ENCODE results near the gene LGALS9. TPM values are rescaled to one million over a fixed set of nuclear protein-coding genes. Genes with fewer than 3 reads are reported as not detected.
A peak's percentile ranks its signal among the peaks of the same experiment; 100 is the strongest.
"Not testable (repeated sequence)": the region's sequence is repeated elsewhere in the genome, so short reads cannot be mapped to it uniquely, and the experiment has no call there.

The LGALS9 gene
- total and polyA plus RNA-seq, 2 donors (not counting 3 experiments of a cell fraction or from before 2014, with no cell fraction given), result 52.4 to 65.2 TPM

DNA sequence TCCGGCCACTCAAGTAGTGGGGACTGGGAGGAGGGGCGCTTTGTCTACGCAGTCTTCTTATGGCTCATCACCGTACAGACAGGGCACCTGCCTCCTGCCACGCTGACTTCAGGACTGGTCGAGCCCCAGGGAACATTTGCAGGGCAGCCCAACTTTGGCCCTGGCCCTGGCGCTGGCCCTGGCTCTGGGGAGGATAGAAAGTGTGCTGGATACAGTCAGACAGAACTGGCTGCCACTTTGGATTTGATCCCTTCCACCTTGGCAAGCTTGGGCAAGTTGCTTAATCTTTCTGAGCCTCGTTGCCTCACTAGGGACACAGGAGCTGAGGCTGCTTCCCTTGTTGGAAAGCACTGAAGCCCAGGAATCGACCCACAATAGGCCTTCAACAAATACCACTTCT is 13.6 kb downstream of the LGALS9 start:
- Histone ChIP-seq H2AFZ (ENCODE audit: low read depth, low read length) (no peak overlapping the region), H3K4me3 (replicated peaks in 1 of 3; ENCODE audit: insufficient read depth in 1 of 3, low read depth in 1 of 3, low read length in 3 of 3) (no peak overlapping the region), H3K9ac (replicated peaks; ENCODE audit: extremely low read depth, insufficient read depth, low read length) (no peak overlapping the region), H3K4me1 (ENCODE audit: control insufficient read depth, extremely low read depth, insufficient read depth, low read length) (no peaks in the 10 kb centered on the region), H3K9me3 (replicated peaks; ENCODE audit: control insufficient read depth, insufficient read depth, low read length) (no peaks in the 10 kb centered on the region), H3K27me3 (ENCODE audit: control insufficient read depth in 2 of 2, insufficient read depth in 2 of 2, low read length in 2 of 2) (no peaks in the 10 kb centered on the region), H3K4me2 (ENCODE audit: insufficient read depth, low read length) (no peak overlapping the region), H3K27ac (ENCODE audit: insufficient read depth, low read depth, low read length) (no peak overlapping the region), H3K79me2 (ENCODE audit: control insufficient read depth, insufficient read depth, low read length) (no peaks in the 10 kb centered on the region), H3K36me3 (ENCODE audit: control insufficient read depth in 2 of 2, extremely low read depth in 1 of 2, insufficient read depth in 2 of 2, low read length in 2 of 2) (peaks cover 0 to 2% of the 10 kb centered on the region in 2 experiments), H3K9me1 (replicated peaks; ENCODE audit: control insufficient read depth, extremely low read depth, insufficient read depth, low read length) (no peaks in the 10 kb centered on the region), H4K20me1 (replicated peaks; ENCODE audit: control insufficient read depth, extremely low read depth, insufficient read depth, low read length) (no peaks in the 10 kb centered on the region)
- dilution Hi-C loops (cut with MboI; ENCODE audit: extremely low pct_ligation_motif_present, low sequenced_read_pairs), result no loop called here
- DNase-seq (ENCODE audit: low read depth, low spot score), result no peak
- POLR2A ChIA-PET, result no interaction called here
- intact Hi-C loops (cut with micrococcal nuclease), result no loop called here
- TF ChIP-seq, protein P1, sequence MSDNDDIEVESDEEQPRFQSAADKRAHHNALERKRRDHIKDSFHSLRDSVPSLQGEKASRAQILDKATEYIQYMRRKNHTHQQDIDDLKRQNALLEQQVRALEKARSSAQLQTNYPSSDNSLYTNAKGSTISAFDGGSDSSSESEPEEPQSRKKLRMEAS (IDR thresholded peaks at IDR 0.05; ENCODE audit: insufficient read depth, insufficient read length), result no peak
- TF ChIP-seq POLR2AphosphoS5 (IDR thresholded peaks at IDR 0.05; ENCODE audit: insufficient read depth, low read depth, low read length) (no peak), GATA2 (IDR thresholded peaks at IDR 0.05; ENCODE audit: insufficient read depth, insufficient read length, low read depth, low read length) (no peak), EZH2 (IDR thresholded peaks at IDR 0.05; ENCODE audit: borderline replicate concordance, low read depth, low read length, severe bottlenecking) (no peak), MYC (IDR thresholded peaks at IDR 0.05; ENCODE audit: low read depth, low read length) (no peak), JUN (IDR thresholded peaks at IDR 0.05; ENCODE audit: borderline replicate concordance, insufficient read depth, insufficient read length, low read depth) (no peak), FOS (IDR thresholded peaks at IDR 0.05; ENCODE audit: borderline replicate concordance, insufficient read depth, low read length) (no peak), POLR2A (IDR thresholded peaks at IDR 0.05; ENCODE audit: low read depth, low read length) (no peak)
- TF ChIP-seq, protein P2, sequence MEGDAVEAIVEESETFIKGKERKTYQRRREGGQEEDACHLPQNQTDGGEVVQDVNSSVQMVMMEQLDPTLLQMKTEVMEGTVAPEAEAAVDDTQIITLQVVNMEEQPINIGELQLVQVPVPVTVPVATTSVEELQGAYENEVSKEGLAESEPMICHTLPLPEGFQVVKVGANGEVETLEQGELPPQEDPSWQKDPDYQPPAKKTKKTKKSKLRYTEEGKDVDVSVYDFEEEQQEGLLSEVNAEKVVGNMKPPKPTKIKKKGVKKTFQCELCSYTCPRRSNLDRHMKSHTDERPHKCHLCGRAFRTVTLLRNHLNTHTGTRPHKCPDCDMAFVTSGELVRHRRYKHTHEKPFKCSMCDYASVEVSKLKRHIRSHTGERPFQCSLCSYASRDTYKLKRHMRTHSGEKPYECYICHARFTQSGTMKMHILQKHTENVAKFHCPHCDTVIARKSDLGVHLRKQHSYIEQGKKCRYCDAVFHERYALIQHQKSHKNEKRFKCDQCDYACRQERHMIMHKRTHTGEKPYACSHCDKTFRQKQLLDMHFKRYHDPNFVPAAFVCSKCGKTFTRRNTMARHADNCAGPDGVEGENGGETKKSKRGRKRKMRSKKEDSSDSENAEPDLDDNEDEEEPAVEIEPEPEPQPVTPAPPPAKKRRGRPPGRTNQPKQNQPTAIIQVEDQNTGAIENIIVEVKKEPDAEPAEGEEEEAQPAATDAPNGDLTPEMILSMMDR (IDR thresholded peaks at IDR 0.05; ENCODE audit: extremely low read depth in 1 of 2, insufficient read depth in 1 of 2, low read depth in 1 of 2, low read length in 2 of 2), result no peak
- no TSS peak for BruUV-seq (replicated peaks)
- CTCF ChIA-PET, result interaction anchor here (1.2 kb wide), 1 partner anchor 35 kb away, joined by 3 read pairs; no protein-coding TSS in a partner anchor
- FAIRE-seq, result no peak

DNA sequence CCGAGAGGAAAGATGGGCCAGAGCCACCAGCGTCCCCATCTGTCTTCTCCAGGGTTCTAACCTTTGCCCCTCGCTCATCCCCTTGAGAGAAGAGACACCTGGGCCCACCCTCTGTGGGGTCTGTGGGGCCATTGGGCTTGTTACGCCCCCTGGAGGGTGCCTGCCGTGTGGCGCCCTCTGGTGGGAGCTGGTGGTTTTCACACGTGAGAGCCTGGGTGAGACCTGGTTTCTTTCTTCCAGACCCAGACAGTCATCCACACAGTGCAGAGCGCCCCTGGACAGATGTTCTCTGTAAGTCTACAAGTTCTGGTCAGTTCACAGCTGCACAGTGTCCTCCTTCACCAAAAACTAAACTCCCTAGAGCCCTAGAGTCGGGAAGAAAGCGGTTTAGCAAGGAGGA is 14.6 kb downstream of the LGALS9 start:
- CTCF ChIA-PET, result interaction anchor here (1.3 kb wide), 1 partner anchor 36 kb away, joined by 7 read pairs; no protein-coding TSS in a partner anchor
- H3K4me1 ChIP-seq (ENCODE audit: control insufficient read depth, extremely low read depth, insufficient read depth, low read length), result not testable (repeated sequence)

More for the DNA sequence above, 14.6 kb downstream of the LGALS9 start:
- H3K9me1 ChIP-seq (replicated peaks; ENCODE audit: control insufficient read depth, extremely low read depth, insufficient read depth, low read length); H3K4me2 ChIP-seq (ENCODE audit: insufficient read depth, low read length); H4K20me1 ChIP-seq (replicated peaks; ENCODE audit: control insufficient read depth, extremely low read depth, insufficient read depth, low read length); POLR2A ChIA-PET; H3K9me3 ChIP-seq (replicated peaks; ENCODE audit: control insufficient read depth, insufficient read depth, low read length); H3K36me3 ChIP-seq (ENCODE audit: control insufficient read depth in 2 of 2, extremely low read depth in 1 of 2, insufficient read depth in 2 of 2, low read length in 2 of 2); H3K4me3 ChIP-seq (replicated peaks in 1 of 3; ENCODE audit: insufficient read depth in 1 of 3, low read depth in 1 of 3, low read length in 3 of 3); H2AFZ ChIP-seq (ENCODE audit: low read depth, low read length); H3K9ac ChIP-seq (replicated peaks; ENCODE audit: extremely low read depth, insufficient read depth, low read length); H3K27ac ChIP-seq (ENCODE audit: insufficient read depth, low read depth, low read length); DNase-seq (ENCODE audit: low read depth, low spot score); intact Hi-C loops (cut with micrococcal nuclease); H3K27me3 ChIP-seq (ENCODE audit: control insufficient read depth in 2 of 2, insufficient read depth in 2 of 2, low read length in 2 of 2); BruUV-seq (replicated peaks); H3K79me2 ChIP-seq (ENCODE audit: control insufficient read depth, insufficient read depth, low read length); dilution Hi-C loops (cut with MboI; ENCODE audit: extremely low pct_ligation_motif_present, low sequenced_read_pairs): not testable (repeated sequence)
- peak; percentile 93 for FAIRE-seq

Measured in endothelial cell of umbilical vein (primary cell).